ENCODE results near the gene TM2D3.
A peak's percentile ranks its signal among the peaks of the same experiment; 100 is the strongest.
"Not testable (repeated sequence)": the region's sequence is repeated elsewhere in the genome, so short reads cannot be mapped to it uniquely, and the experiment has no call there.

Gene TM2D3

DNA sequence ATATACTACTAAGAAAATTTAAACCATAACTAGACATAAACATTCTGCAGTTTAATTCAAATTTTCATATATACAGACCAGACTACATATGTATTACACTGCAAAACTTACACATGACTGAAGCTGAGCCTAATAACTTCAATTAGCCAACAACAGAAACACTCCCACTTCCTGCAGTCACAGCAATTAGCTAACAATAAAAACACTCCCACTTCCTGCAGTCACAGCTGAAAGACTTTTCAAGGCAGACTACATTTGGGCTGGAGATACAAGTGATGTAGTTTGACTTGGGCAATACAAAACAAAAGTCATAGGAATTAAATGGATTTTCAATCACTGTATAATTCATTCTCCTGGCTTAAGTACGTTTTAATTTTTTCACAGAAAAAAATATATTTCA, 10.3 kb downstream of the TM2D3 start:
- Histone ChIP-seq H3K9ac (ENCODE audit: low read length in 2 of 2) (no peak overlapping the region), H3K4me1 (ENCODE audit: control insufficient read depth, insufficient read depth, low read length) (no peaks in the 10 kb centered on the region), H3K4me3 (ENCODE audit: low read length in 2 of 2) (no peak overlapping the region), H3K9me3 (ENCODE audit: control insufficient read depth in 2 of 2, low read length in 2 of 2) (no peaks in the 10 kb centered on the region), H3K27ac (ENCODE audit: low read length) (no peak overlapping the region), H3K36me3 (ENCODE audit: control insufficient read depth in 2 of 2, insufficient read depth in 2 of 2, low read length in 2 of 2) (peaks cover 31 to 33% of the 10 kb centered on the region in 2 donors), H3K27me3 (ENCODE audit: control insufficient read depth in 1 of 2, insufficient read depth in 2 of 2, low read length in 2 of 2) (no peaks in the 10 kb centered on the region)

DNA sequence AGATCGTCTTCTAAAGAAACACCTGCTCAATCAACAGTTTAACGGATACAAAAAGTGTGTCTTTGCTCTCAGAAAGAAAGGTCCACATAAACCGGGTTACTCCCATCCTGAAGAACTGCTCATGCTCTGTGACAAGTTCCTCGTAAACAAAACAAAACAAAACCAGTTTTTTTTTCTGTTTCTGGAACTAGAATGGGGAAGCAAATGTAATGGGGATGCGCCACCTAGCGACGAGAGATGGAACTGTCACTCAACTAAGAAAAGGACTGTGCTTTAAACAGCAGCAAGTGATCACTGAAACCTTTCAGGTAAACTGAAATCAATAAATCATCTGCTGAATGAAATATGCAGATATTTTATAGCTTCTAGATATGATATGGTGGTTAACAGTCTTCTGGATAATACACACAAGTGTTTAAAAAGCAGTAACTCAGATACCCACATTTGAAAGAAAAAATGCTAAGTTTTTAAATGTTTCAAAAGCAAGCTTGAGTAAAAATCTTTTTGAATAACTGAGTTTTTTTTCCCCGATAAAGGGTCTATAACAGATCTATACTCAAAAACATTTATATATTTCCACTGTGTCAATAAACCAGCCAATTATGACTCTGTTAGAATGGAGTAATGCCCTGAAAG, 10.9 kb downstream of the TM2D3 start:
- Histone ChIP-seq H3K4me3 (ENCODE audit: low read length in 2 of 2) (peak overlapping the region in 1 of 2 donors; percentile 29), H3K36me3 (ENCODE audit: control insufficient read depth in 2 of 2, insufficient read depth in 2 of 2, low read length in 2 of 2) (peaks cover 29% of the 10 kb centered on the region in 2 donors), H3K9ac (ENCODE audit: low read length in 2 of 2) (no peak overlapping the region), H3K4me1 (ENCODE audit: control insufficient read depth, insufficient read depth, low read length) (no peaks in the 10 kb centered on the region), H3K27ac (ENCODE audit: low read length) (no peak overlapping the region), H3K9me3 (ENCODE audit: control insufficient read depth in 2 of 2, low read length in 2 of 2) (no peaks in the 10 kb centered on the region), H3K27me3 (ENCODE audit: control insufficient read depth in 1 of 2, insufficient read depth in 2 of 2, low read length in 2 of 2) (no peaks in the 10 kb centered on the region)

DNA sequence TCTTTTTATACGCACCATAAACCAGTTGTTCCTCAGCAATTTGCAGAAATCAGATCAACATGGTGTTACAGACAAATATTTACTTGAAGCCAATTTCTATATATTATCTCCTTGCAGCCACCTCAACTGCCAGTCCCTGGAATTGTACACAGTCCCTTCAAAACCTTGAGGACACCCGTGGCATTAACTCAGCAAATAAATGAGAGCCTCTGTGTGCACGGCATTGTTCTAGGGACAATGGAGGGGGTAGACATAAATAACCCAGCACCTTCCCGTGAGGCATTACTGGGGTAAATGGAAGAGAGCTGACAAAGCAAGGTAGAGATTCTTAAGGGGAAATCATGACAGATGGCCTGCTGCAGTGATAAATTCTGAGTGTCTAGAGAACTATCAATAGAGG, 12.5 kb downstream of the TM2D3 start:
- Histone ChIP-seq H3K9me3 (ENCODE audit: control insufficient read depth in 2 of 2, low read length in 2 of 2) (no peaks in the 10 kb centered on the region), H3K4me3 (ENCODE audit: low read length in 2 of 2) (no peak overlapping the region), H3K4me1 (ENCODE audit: control insufficient read depth, insufficient read depth, low read length) (no peaks in the 10 kb centered on the region), H3K27me3 (ENCODE audit: control insufficient read depth in 1 of 2, insufficient read depth in 2 of 2, low read length in 2 of 2) (no peaks in the 10 kb centered on the region), H3K27ac (ENCODE audit: low read length) (no peak overlapping the region), H3K9ac (ENCODE audit: low read length in 2 of 2) (no peak overlapping the region), H3K36me3 (ENCODE audit: control insufficient read depth in 2 of 2, insufficient read depth in 2 of 2, low read length in 2 of 2) (peaks cover 17 to 22% of the 10 kb centered on the region in 2 donors)

DNA sequence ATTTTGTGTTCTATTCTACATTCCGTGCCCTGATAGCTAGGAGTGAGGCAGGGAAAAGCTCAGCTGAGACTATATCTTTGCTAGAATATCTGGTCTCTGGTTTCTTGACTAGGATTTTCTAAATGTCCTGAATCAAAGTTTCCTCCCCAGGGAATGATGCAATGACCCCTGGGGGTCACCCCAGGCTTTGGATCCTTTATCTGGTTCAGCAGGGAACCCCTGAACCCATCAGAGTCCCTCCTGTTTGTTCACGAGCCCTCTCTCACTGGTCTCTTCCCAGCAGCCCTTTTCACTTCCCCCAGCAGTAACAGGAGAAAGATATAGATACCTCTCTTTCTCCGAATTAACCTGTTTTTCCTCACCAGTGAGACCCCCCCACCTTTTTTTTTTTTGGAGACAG, 14.3 kb downstream of the TM2D3 start:
- Histone ChIP-seq H3K27ac (ENCODE audit: low read length) (no peak overlapping the region), H3K4me1 (ENCODE audit: control insufficient read depth, insufficient read depth, low read length) (no peaks in the 10 kb centered on the region), H3K9ac (ENCODE audit: low read length in 2 of 2) (no peak overlapping the region), H3K27me3 (ENCODE audit: control insufficient read depth in 1 of 2, insufficient read depth in 2 of 2, low read length in 2 of 2) (no peaks in the 10 kb centered on the region), H3K4me3 (ENCODE audit: low read length in 2 of 2) (no peak overlapping the region), H3K9me3 (ENCODE audit: control insufficient read depth in 2 of 2, low read length in 2 of 2) (no peaks in the 10 kb centered on the region), H3K36me3 (ENCODE audit: control insufficient read depth in 2 of 2, insufficient read depth in 2 of 2, low read length in 2 of 2) (peaks cover 13 to 14% of the 10 kb centered on the region in 2 donors)

DNA sequence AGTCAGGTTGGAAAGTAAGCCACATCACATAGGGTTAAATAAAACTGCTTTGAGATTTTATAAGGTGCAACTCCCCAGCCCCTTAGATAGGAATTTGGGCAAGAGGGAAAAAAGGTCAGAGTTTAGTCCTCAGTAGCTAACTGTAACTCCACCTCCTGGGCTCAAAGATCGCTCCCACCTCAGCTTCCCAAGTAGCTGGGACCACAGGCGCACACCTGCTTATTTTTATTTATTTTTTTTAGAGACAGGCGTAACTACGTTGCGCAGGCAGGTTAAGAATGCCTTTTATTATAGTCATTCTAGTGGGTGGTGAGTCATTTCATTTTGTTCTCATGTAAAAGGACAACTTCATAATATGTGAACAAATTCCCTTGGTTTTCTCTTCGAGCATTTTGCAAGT, 14.7 kb downstream of the TM2D3 start:
- no peak overlapping the region for H3K4me3 ChIP-seq (ENCODE audit: low read length in 2 of 2)
- H3K9ac ChIP-seq (ENCODE audit: low read length in 2 of 2), result no peak overlapping the region
- H3K36me3 ChIP-seq (ENCODE audit: control insufficient read depth in 2 of 2, insufficient read depth in 2 of 2, low read length in 2 of 2), result peaks cover 10 to 13% of the 10 kb centered on the region in 2 donors
- no peak overlapping the region for H3K27ac ChIP-seq (ENCODE audit: low read length)
- no peaks in the 10 kb centered on the region for H3K27me3 ChIP-seq (ENCODE audit: control insufficient read depth in 1 of 2, insufficient read depth in 2 of 2, low read length in 2 of 2)
- H3K9me3 ChIP-seq (ENCODE audit: control insufficient read depth in 2 of 2, low read length in 2 of 2), result no peaks in the 10 kb centered on the region
- no peaks in the 10 kb centered on the region for H3K4me1 ChIP-seq (ENCODE audit: control insufficient read depth, insufficient read depth, low read length)

DNA sequence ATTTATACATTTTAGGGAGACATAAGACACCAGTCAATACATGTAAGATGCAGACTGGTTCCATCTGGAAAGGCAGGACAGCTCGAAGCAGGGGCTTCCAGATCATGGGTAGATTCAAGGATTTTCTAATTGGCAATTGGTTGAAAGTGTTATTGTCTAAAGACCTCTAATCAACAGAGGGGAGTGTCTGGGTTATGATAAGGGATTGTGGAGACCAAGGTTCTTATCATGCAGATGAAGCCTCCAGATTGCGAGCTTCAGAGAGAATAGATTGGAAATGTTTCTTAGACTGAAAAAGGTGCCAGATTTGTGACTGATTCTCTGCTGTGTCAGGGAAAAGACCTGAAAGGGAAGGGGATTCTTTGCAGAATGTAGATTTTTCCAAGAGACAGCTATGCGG, 15.1 kb downstream of the TM2D3 start:
- H3K27me3 ChIP-seq (ENCODE audit: control insufficient read depth in 1 of 2, insufficient read depth in 2 of 2, low read length in 2 of 2), result no peaks in the 10 kb centered on the region
- H3K4me3 ChIP-seq (ENCODE audit: low read length in 2 of 2), result no peak overlapping the region
- no peaks in the 10 kb centered on the region for H3K9me3 ChIP-seq (ENCODE audit: control insufficient read depth in 2 of 2, low read length in 2 of 2)
- no peak overlapping the region for H3K9ac ChIP-seq (ENCODE audit: low read length in 2 of 2)
- no peaks in the 10 kb centered on the region for H3K4me1 ChIP-seq (ENCODE audit: control insufficient read depth, insufficient read depth, low read length)
- no peak overlapping the region for H3K27ac ChIP-seq (ENCODE audit: low read length)
- peaks cover 7 to 13% of the 10 kb centered on the region in 2 donors for H3K36me3 ChIP-seq (ENCODE audit: control insufficient read depth in 2 of 2, insufficient read depth in 2 of 2, low read length in 2 of 2)

DNA sequence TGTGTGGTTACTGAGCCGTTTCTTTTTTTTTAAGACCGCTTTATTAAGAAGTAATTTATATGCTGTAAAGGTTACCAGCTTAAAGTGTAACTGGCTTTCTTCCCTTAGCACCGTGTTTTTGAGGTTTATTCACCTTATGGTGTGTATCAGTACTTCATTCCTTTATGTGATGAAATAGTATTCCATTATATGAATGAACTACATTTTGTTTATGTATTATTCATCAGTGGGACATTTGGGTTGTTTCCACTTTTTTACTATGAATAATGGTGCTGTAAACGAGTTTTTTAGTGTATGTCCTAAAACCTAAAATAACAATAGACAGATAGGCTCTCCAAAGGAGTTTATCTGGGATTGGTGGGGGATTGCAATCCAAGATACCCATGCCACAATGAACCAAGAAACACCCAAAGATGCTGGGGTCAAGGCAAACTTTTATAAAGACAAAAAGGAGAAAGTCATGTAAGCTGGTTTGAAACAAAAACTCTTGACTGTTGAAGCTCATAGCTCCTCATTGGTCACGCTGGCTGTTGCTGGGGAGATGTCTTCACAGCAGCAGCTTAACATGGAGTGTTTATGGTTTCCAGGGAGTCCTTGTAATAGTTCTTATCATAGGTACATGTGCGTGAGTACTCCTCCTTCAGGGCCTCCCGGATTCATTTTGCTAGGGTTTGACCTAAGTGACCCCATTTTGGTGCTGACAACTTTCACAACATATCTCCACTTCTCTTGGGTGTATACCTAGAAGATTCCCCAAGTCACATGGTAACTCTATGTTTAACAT, 16.0 kb downstream of the TM2D3 start:
- Histone ChIP-seq H3K27me3 (ENCODE audit: control insufficient read depth in 1 of 2, insufficient read depth in 2 of 2, low read length in 2 of 2) (no peaks in the 10 kb centered on the region), H3K4me3 (ENCODE audit: low read length in 2 of 2) (no peak overlapping the region), H3K9ac (ENCODE audit: low read length in 2 of 2) (no peak overlapping the region), H3K4me1 (ENCODE audit: control insufficient read depth, insufficient read depth, low read length) (no peaks in the 10 kb centered on the region), H3K36me3 (ENCODE audit: control insufficient read depth in 2 of 2, insufficient read depth in 2 of 2, low read length in 2 of 2) (peaks cover 7 to 13% of the 10 kb centered on the region in 2 donors), H3K27ac (ENCODE audit: low read length) (no peak overlapping the region), H3K9me3 (ENCODE audit: control insufficient read depth in 2 of 2, low read length in 2 of 2) (no peaks in the 10 kb centered on the region)

DNA sequence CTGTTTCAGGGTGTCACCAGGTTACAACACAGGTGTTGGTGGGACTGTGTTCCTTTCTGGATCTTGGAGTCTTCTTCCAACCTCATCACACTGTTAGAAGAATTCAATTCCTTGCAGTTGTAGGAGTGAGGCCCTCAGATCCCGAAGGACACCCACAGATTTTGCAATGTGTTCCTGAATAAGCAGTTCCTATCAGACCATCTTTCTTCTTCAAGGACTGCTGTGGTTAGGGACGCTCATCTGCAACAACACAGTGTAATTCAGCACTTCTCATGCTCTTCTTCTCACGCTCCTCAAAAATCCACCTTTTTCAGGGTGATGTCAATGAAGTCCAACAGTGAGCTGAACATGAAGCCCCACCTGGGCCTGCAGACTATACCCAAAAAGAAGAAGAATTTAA, 18.8 kb downstream of the TM2D3 start:
- Histone ChIP-seq H3K36me3 (ENCODE audit: control insufficient read depth in 2 of 2, insufficient read depth in 2 of 2, low read length in 2 of 2) (peaks cover 3% of the 10 kb centered on the region in 2 donors), H3K27me3 (ENCODE audit: control insufficient read depth in 1 of 2, insufficient read depth in 2 of 2, low read length in 2 of 2) (no peaks in the 10 kb centered on the region), H3K9me3 (ENCODE audit: control insufficient read depth in 2 of 2, low read length in 2 of 2) (no peaks in the 10 kb centered on the region), H3K27ac (ENCODE audit: low read length) (no peak overlapping the region), H3K4me3 (ENCODE audit: low read length in 2 of 2) (no peak overlapping the region), H3K4me1 (ENCODE audit: control insufficient read depth, insufficient read depth, low read length) (no peaks in the 10 kb centered on the region), H3K9ac (ENCODE audit: low read length in 2 of 2) (no peak overlapping the region)

DNA sequence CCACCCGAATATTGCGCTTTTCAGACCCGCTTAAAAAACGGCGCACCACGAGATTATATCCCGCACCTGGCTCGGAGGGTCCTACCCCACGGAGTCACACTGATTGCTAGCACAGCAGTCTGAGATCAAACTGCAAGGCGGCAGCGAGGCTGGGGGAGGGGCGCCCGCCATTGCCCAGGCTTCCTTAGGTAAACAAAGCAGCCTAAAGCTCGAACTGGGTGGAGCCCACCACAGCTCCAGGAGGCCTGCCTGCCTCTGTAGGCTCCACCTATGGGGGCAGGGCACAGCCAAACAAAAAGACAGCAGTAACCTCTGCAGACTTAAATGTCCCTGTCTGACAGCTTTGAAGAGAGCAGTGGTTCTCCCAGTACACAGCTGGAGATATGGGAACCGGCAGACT, 25.5 kb downstream of the TM2D3 start:
- H3K4me3 ChIP-seq (ENCODE audit: low read length in 2 of 2); H3K36me3 ChIP-seq (ENCODE audit: control insufficient read depth in 2 of 2, insufficient read depth in 2 of 2, low read length in 2 of 2); H3K27ac ChIP-seq (ENCODE audit: low read length); H3K4me1 ChIP-seq (ENCODE audit: control insufficient read depth, insufficient read depth, low read length); H3K27me3 ChIP-seq (ENCODE audit: control insufficient read depth in 1 of 2, insufficient read depth in 2 of 2, low read length in 2 of 2); H3K9me3 ChIP-seq (ENCODE audit: control insufficient read depth in 2 of 2, low read length in 2 of 2); H3K9ac ChIP-seq (ENCODE audit: low read length in 2 of 2): not testable (repeated sequence)

DNA sequence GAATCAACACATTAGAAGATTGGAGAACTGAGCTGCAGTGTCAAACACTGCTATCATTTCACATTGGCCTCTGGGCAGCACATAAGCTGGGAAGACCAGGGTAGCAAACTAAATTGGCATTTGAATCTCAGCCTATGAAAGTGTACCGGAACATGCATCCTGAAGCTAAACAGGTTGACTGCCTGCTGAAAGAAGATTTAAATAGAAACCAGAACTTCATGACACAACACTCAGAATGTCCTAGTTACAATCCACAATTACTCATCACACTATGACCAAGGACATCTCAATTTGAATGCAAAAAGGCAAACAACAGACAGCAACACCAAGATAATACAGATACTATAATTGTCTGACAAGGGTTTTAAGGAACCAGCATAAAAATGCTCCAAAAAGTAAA, 26.2 kb downstream of the TM2D3 start:
- H3K27ac ChIP-seq (ENCODE audit: low read length), result peak overlapping the region; percentile 11
- no peak overlapping the region for H3K4me3 ChIP-seq (ENCODE audit: low read length in 2 of 2)
- H3K4me1 ChIP-seq (ENCODE audit: control insufficient read depth, insufficient read depth, low read length), result peaks cover 3% of the 10 kb centered on the region
- H3K9ac ChIP-seq (ENCODE audit: low read length in 2 of 2), result no peak overlapping the region
- no peaks in the 10 kb centered on the region for H3K9me3 ChIP-seq (ENCODE audit: control insufficient read depth in 2 of 2, low read length in 2 of 2)
- H3K27me3 ChIP-seq (ENCODE audit: control insufficient read depth in 1 of 2, insufficient read depth in 2 of 2, low read length in 2 of 2), result no peaks in the 10 kb centered on the region
- peaks cover 0 to 5% of the 10 kb centered on the region in 2 donors for H3K36me3 ChIP-seq (ENCODE audit: control insufficient read depth in 2 of 2, insufficient read depth in 2 of 2, low read length in 2 of 2)

DNA sequence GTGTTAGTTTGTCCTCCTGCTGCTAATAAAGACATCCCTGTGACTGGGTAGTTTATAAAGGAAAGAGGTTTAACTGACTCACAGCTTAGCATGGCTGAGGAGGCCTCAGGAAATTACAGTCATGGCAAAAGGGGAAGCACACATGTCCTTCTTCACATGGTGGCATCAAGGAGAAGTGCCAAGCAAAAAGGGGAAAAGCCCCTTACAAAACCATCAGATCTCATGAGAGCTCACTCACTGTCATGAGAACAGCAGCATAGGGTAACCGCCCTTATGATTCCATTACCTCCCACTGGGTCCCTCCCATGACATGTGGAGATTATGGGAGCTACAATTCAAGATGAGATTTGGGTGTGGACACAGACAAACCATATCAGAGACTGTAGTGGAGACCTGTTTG, 27.0 kb downstream of the TM2D3 start:
- Histone ChIP-seq H3K9me3 (ENCODE audit: control insufficient read depth in 2 of 2, low read length in 2 of 2) (no peaks in the 10 kb centered on the region), H3K4me3 (ENCODE audit: low read length in 2 of 2) (no peak overlapping the region), H3K9ac (ENCODE audit: low read length in 2 of 2) (no peak overlapping the region), H3K27me3 (ENCODE audit: control insufficient read depth in 1 of 2, insufficient read depth in 2 of 2, low read length in 2 of 2) (no peaks in the 10 kb centered on the region), H3K36me3 (ENCODE audit: control insufficient read depth in 2 of 2, insufficient read depth in 2 of 2, low read length in 2 of 2) (peaks cover 0 to 5% of the 10 kb centered on the region in 2 donors), H3K4me1 (ENCODE audit: control insufficient read depth, insufficient read depth, low read length) (peaks cover 3% of the 10 kb centered on the region), H3K27ac (ENCODE audit: low read length) (no peak overlapping the region)
